HG02943 (cell line): ENCODE results near the gene HHEX.

Source experiments
- ATAC-seq: cut with Tn5 transposase; IDR thresholded peaks from one replicate; pipeline ENCODE4 v1.9.1; 2021; ENCODE audit warnings: mild to moderate bottlenecking, low read depth, moderate library complexity; ENCODE audit not compliant: unreplicated experiment

The HHEX gene

DNA sequence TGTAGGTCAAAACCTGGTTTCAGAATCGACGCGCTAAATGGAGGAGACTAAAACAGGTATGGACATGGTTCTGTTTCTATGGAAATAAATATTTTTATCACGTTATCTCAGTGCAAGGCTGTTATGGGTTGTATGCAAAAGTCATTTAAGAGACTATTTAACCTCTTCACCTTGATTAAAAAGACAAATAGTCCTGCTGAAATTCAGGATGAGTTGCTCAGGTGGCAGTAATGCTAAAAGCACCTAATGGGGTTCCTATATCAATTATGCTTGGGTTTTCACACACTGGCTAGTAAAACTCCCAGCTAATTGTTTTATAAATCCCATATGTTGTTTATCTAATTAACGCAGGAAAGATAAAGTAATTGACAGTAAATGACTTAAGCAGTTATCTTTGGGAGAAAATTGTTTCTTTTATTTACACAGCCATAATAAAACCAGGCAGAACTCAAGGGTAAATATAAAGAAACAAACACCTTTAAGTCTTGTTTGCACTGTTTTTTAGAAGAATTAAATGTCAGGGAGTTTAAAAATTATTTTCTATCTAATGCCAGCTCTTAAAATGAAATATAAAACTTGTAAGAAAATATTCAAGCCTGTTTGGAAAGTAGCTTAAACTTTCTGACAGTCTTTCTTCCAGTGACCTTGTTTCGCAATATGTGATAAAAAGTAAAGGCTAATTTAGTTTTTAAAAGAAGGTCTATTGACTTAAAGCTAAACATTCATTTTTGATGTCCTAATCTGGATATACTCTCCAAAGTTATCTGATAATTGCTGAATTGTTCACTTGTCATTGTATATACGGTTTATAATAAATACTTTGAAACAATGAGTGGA, 3.2 kb downstream of the HHEX start:
- ATAC-seq = no peak

- no peak for ATAC-seq
Observed at GRCh38 chr10:92693534-92693893, 3.8 kb downstream of the HHEX start.

DNA sequence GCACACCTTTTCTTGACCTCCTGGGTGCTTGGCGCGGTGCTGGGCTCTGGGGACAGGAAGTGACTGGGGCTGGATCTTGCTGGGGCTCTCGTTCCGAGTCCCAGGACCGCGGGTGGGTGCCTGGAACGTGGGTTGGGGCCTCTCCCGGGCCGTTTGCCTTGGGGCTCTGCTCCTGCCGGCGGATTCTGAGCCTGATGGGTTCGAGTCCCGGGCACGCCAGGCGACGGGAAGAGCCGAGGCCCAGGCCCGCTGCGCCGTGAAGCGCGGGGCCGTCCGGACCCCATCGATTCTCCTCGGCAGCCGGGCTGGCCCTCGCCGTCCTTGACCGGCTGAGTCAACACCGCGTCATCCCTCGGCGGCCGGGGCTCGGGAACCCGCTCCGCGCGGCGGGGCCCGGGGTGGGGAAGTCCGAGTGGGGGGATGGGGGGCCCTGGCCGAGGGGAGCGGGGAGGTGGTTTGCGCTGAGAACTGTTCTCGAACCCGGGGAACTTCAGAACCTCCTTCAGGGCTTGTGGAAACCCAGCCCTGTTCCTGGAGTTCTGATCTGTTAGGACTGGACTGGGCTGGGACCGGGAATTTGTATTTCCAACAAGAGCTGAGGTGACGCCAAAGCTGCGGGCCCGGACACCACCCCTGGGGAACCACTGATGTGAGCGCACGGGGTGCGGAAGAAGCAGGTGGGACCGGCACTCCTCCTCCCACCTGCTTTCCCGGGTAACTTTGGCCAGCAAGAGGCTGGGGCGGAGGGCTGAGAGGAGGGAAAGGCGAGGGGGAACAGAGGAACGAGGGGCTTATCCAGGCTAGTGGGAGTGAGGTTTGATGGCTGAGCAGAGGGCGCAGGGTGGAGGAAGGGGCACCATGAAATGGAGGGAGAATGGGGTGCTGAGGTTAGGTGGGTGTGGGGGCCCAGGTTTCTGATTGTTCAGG, 6.2 kb downstream of the HHEX start:
- ATAC-seq = no peak

DNA sequence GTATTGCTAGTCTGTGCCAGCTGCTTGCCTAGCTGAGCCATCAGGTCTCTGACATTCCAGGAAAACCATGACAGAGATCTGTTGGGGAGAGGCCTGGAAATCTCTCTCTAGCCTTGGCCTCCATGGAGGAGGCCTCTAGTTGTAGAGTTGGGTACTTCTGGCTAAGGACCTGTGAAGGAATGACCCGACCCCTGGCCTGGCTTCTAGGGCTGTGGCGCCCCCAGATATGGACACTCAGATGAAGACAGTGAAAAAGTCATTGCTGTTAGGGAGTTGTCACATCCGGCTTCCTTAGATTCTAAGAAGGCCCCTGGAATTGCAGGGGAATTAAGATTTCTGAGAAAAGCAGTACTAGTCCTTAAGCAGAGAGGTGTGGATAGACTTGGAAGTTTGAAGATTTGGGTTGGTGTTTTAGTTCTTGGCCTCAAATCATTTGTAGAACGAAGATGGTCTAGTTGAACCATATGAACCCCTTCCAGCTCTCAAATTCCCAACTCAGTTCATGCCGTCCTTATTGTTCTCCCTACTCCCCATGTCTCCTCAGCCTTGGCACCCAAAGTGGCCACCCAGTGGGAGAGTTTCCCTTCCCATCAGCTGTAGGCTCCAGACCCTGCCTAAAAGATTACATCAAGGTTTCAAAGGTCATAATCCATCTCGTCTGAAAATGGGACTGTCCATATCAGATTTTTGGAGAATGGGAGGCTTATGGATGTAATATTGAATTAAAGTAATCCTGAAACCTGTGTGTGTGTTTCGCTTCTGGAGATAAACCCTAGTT, 7.0 kb downstream of the HHEX start:
- no peak for ATAC-seq

GRCh38 chr10:92697663-92698511, 8.1 kb downstream of the HHEX start:
- ATAC-seq = no peak

DNA sequence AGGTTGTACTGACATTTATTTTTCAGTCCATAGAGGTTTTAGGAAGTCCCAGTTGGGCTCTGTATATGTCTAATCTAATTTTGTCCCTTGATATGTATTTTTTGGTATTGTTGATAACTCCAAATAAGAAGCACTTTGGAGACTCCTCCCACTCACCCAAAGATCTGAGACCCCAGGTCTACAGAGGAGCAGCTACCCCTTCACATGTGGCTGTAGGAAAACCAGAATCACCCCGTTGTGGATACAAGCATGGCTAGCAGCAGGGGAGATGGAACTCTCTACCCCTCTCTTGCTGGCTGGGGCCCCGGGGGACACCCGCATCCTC, 9.4 kb downstream of the HHEX start:
- no peak for ATAC-seq

- ATAC-seq = no peak
Observed at GRCh38 chr10:92699518-92700381, 10.0 kb downstream of the HHEX start.

DNA sequence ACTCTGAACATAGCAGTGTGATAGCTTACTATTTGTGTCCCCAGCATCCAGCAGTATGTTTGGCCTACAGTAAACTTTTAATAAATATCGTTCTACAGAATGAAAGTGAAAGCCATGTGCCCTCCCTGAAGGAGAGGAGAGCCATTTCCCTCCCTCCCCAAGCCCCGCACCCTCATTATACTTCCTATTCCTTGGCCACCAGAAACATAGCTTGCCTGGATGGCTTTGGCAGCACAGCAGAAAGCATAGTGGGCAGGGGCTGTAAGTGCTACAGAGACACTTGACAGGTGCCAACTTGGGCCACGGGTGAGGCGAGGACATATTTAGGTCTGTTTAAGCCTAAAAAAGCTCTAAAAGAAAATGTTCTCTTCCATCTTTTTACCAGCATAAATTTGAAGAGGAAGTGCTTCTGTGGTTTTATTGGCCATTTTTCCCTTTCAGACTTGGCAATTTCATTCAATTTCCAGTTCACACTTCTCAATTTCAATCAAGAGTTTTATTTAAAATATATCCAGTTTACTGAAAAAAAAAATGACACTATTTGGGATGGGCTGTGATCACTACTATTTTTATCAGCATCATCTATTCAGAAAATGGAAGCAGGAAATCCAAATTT, 12.7 kb downstream of the HHEX start:
- ATAC-seq = no peak

DNA sequence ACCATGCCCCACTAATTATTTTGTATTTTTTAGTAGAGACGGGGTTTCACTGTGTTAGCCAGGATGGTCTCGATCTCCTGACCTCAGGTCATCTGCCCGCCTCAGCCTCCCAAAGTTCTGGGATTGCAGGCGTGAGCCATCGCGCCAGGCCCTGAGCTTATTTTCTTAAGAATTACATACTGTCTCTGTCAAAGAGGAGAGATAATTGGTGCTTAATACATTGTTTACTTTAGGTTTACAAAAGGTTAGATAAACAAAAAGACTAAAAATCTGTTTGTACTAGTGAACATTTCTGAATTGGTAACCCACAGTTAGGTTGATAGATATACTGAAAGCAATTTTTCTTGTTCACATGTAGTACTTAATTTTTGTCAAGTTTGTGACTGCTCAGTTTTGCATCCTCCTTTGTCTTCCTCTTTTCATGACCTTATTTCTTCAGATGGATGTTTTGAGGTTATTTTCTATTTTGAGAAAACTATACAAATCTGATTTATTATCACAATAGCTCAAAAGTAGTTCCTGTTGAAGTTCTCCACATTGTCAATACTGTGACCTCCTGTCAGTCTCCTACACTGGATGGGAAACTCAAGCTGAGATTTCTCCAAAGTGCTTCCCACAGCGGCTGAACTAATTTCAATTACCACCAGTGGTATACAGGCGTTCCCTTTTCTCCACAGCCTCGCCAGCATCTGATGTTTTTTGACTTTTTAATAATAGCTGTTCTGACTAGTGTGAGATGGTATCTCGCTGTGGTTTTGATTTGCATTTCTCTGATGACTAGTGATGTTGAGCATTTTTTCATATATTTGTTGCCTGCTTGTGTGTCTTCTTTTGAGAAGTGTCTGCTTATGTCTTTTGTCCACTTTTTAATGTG, 22.5 kb downstream of the HHEX start:
- ATAC-seq = no peak

DNA sequence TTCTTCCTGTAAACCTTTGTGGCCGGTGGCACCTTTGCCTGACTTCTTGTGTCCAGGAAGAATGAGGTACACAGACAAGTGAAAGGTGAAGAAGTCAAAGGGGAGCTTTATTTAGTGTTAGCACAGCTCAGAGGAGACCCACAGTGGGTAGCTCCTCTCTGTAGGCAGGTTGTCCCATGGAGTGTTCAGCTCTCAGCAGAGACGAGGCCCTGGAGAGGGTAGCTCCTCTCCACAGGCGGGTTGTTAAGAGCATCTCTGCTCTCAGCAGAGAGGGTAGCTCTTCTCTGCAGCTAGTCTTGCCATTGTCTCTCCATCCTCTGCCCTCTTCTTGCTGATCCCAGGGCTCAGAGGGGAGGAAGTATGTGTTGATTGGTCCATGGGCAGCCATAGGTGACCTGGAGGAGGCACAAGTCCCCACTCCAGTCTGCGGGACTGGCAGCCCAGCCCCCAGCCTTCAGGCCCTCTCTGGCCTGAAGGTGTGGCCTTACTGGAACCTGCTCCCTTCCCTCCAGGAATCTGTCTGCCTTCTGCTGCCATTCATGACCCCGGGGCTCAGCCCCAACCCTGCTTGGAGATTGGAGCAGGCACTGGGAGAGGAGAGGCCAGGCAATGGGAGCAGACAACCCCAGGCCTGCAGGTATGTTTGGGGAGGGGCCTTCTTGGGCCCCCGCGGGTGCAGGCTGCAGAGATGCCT, 24.5 kb downstream of the HHEX start:
- no peak for ATAC-seq

- ATAC-seq = no peak
Observed at GRCh38 chr10:92714872-92715271, 25.1 kb downstream of the HHEX start.

DNA sequence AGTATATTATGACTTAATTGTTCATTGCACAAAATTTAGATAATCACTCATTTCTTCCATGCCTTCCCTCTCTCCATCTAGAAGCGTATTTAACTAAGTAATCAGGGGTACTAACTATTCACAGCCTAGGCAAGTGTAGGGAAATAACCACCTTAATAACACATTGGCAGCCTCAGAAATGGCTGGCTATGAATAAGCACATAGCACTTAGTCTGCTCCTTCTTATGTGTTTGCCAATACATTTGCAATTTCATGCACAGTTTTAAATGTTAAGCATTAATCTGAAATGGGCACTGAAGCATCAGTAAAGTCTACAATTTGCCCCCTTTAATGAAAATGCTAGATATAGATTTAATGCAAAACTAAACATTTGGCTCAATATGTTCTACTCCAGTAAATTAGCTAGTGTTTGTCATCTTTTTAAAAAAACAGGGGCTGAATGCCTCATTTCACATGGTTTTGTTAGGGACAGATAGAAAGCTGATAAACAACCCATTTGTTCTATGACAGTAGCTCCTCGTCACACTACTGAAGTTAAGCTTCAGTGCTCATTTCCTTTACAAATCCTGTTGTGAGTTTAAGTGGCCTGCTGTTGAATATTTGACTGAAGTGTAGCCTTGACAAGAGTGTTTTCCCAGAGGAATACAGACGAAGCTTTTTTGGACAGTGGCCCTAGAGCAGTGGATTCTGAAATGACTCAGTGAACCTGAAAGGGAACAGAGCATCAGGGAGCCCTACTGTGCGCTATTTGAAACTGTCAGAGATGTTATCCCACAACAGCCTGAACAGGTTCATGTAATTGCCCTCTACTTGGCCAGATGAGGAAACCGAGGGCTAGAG, 30.5 kb downstream of the HHEX start:
- no peak for ATAC-seq

- no peak for ATAC-seq
Observed at GRCh38 chr10:92720831-92721165, 31.0 kb downstream of the HHEX start.

- ATAC-seq = no peak
Observed at GRCh38 chr10:92722349-92722748, 32.6 kb downstream of the HHEX start.

DNA sequence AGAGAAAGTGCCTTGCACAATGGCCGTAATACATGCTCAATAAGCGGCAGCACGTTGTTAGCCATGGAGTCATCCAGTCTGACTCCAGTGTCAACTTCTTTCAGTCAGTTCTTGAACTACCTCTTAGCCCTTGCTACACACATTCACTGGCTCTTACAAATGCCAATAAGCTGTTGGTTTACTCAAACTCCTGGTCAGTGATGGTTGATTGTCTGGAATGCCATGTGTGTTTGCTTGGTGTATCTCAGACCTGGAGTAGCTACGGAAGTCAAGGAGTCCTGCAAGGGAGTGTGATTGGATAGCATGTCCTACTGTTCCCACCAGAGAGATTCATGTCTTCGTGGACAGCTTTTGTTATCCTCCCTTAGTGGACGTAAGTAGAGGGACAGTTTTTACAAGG, 37.4 kb downstream of the HHEX start:
- no peak for ATAC-seq

DNA sequence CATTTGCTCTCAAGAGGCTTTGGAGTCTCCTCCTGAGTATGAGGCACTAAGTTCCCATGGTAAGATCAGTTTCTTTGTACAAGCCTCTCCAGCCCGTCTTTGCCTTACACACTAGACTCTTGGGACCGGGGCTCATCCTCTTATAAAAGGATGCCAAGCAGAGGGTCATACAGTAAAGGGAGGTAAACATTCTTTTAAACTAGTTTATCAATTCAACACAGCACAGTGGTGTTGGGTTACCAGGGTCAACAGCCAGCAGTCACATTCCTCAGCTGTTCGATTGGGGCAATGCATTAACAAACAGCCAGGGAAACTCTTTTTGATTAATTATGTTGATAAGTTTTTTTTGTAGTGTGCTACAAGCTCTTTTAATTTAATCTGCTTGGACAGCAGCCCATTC, 37.8 kb downstream of the HHEX start:
- no peak for ATAC-seq

DNA sequence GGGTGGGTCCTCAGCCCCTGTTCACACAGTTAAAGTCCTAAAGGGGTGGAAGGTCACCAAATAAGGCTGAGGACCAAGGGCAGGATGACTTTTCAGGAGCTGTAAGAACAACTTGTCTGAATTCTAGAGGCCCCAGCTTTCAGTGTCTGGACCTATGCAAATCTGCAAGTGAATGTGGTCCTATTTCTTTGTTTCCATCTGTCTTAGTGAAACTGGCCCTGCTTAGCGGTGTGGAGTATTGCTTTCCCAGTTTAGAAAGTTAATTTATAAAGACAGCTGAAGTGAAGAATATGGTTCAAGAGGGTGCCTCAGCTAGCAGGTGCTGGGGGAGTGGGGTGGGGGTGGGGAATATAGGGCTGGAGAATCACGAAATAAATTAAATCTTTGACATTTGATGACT, 40.1 kb downstream of the HHEX start:
- ATAC-seq = peak; percentile 87
